PC-9 (cell line): ENCODE measurements around the gene BAIAP2L2. TPM values are rescaled to one million over a fixed set of nuclear protein-coding genes. Genes with fewer than 3 reads are reported as not detected.

Source experiments
- BruUV-seq: library from RNA; stranded (reverse); fragments of 400-500 nt; replicated peaks from 2 replicates; lab custom pipeline; 2021; lab: Mats Ljungman, UMichigan
- CTCF ChIA-PET: fragments of 300-600 bp; sonication (Branson Sonifier 250); formaldehyde crosslinking; loops from one replicate; lab custom pipeline; 2022; ENCODE audit warnings: antibody characterized with exemption; lab: Charles Lee
- POLR2A ChIA-PET: fragments of 300-600 bp; sonication (Branson Sonifier 250); formaldehyde crosslinking; loops from one replicate; lab custom pipeline; 2022; ENCODE audit warnings: antibody characterized with exemption; ENCODE audit not compliant: unreplicated experiment; lab: Charles Lee
- DNase-seq, 2 experiments: peaks; one replicate each; pipeline versions ENCODE4 v3.0.0 to v3.0.0-alpha.2; 2015 to 2022; ENCODE audit warnings: mixed read lengths in 1 of 2
- H2AFZ ChIP-seq: fragments of 200-600 bp; sonication (generic); 2 replicates; pipeline ENCODE4 v1.8.1; 2017; ENCODE audit warnings: antibody characterized with exemption
- H3F3A ChIP-seq: fragments of 200-600 bp; sonication (generic); 2 replicates; pipeline ENCODE4 v1.8.1; 2017; ENCODE audit warnings: antibody characterized with exemption, mild to moderate bottlenecking, low read depth; ENCODE audit not compliant: insufficient read depth
- H3K27ac ChIP-seq: fragments of 200-600 bp; sonication (generic); 2 replicates; pipeline ENCODE4 v1.6.1; 2016; ENCODE audit warnings: mixed run types
- H3K27me3 ChIP-seq: fragments of 200-600 bp; sonication (generic); 2 replicates; pipeline ENCODE4 v1.6.1; 2016; ENCODE audit warnings: low read depth, mixed run types; ENCODE audit not compliant: insufficient read depth
- H3K36me3 ChIP-seq: fragments of 200-600 bp; sonication (generic); 2 replicates; pipeline ENCODE4 v1.6.1; 2016; ENCODE audit warnings: low read depth, mixed run types
- H3K4me1 ChIP-seq: fragments of 200-600 bp; sonication (generic); replicated peaks from 2 replicates; pipeline ENCODE4 v1.6.1; 2016; ENCODE audit warnings: mixed run types; ENCODE audit not compliant: insufficient read depth
- H3K4me2 ChIP-seq: fragments of 200-600 bp; sonication (generic); 2 replicates; pipeline ENCODE4 v1.6.1; 2017; ENCODE audit warnings: mixed run types
- H3K4me3 ChIP-seq: fragments of 200-600 bp; sonication (generic); 2 replicates; pipeline ENCODE4 v1.6.1; 2016; ENCODE audit warnings: mixed run types
- H3K79me2 ChIP-seq: fragments of 200-600 bp; sonication (generic); 2 replicates; pipeline ENCODE4 v1.6.1; 2017; ENCODE audit warnings: low read depth, mixed run types
- H3K9me2 ChIP-seq: fragments of 200-600 bp; sonication (generic); 2 replicates; pipeline ENCODE4 v1.8.1; 2017; ENCODE audit warnings: mild to moderate bottlenecking; ENCODE audit not compliant: insufficient read depth
- H3K9me3 ChIP-seq: fragments of 200-600 bp; sonication (generic); 2 replicates; pipeline ENCODE4 v1.8.1; 2016; ENCODE audit warnings: low read depth; ENCODE audit not compliant: insufficient read depth
- H4K20me1 ChIP-seq: fragments of 200-600 bp; sonication (generic); 2 replicates; pipeline ENCODE4 v1.8.1; 2017; ENCODE audit not compliant: insufficient read depth
- EZH2 ChIP-seq: fragments of 200-600 bp; sonication (generic); IDR thresholded peaks from 2 replicates; pipeline ENCODE4 v1.8.0; 2017; ENCODE audit warnings: antibody characterized with exemption, low read depth
- intact Hi-C: fragments of 100-400 bp; cut with micrococcal nuclease; formaldehyde crosslinking; loops from one replicate; pipeline ENCODE4 v1.10.0; 2022; ENCODE audit not compliant: unreplicated experiment
- total RNA-seq: library from RNA; stranded (reverse); gene quantifications from 2 replicates; pipeline ENCODE4 v1.2.3, GENCODE V29; 2021
- TF ChIP-seq, protein P1 (sequence below): fragments of 200-600 bp; sonication (generic); conservative IDR thresholded peaks from 2 replicates; pipeline ENCODE4 v1.6.1; 2017; ENCODE audit warnings: mixed run types, antibody characterized with exemption, mild to moderate bottlenecking, moderate library complexity

The BAIAP2L2 gene
- total RNA-seq, 1 experiment from 2014 or later = 7.1 TPM

GRCh38 chr22:38056969-38057891, 53.3 kb downstream of the BAIAP2L2 start, which contains the start of gene PICK1:
Gene PICK1 (plus strand): TSS chr22:38057404. CDS start chr22:38057810, 406 bp downstream.
- CTCF ChIA-PET = interaction anchor here (0.6 kb wide), 1 partner anchor 686 kb away, joined by 12 read pairs; no protein-coding TSS in a partner anchor
- Histone ChIP-seq H3K4me1 (peaks cover 7% of the 10 kb centered on the region), H4K20me1 (no peaks in the 10 kb centered on the region), H3K4me2 (peak within 1 kb of the TSS; percentile 96), H3K9me3 (no peaks in the 10 kb centered on the region), H3F3A (peaks cover 41% of the 10 kb centered on the region; the same call in 1 of the 2 replicates), H3K36me3 (no peaks in the 10 kb centered on the region), H3K9me2 (no peaks in the 10 kb centered on the region), H2AFZ (peak within 1 kb of the TSS; percentile 85), H3K4me3 (peak within 1 kb of the TSS; percentile 77), H3K27me3 (no peaks in the 10 kb centered on the region), H3K27ac (peak within 1 kb of the TSS; percentile 86), H3K79me2 (peaks cover 14% of the 10 kb centered on the region)
- TSS peak; percentile 97 for BruUV-seq
- peak; percentile 87 to 88 for DNase-seq
- intact Hi-C loops = loop anchor here (10.0 kb wide), 4 partner anchors 148 to 1078 kb away; partner anchors contain the start of genes DDX17, MAFF and SUN2
- POLR2A ChIA-PET = interaction anchor here (0.6 to 0.7 kb wide), 5 partner anchors 75 to 1516 kb away, joined by 3 to 8 read pairs (median 3); no protein-coding TSS in a partner anchor
- TF ChIP-seq EZH2 = no peak
- TF ChIP-seq, protein P1, sequence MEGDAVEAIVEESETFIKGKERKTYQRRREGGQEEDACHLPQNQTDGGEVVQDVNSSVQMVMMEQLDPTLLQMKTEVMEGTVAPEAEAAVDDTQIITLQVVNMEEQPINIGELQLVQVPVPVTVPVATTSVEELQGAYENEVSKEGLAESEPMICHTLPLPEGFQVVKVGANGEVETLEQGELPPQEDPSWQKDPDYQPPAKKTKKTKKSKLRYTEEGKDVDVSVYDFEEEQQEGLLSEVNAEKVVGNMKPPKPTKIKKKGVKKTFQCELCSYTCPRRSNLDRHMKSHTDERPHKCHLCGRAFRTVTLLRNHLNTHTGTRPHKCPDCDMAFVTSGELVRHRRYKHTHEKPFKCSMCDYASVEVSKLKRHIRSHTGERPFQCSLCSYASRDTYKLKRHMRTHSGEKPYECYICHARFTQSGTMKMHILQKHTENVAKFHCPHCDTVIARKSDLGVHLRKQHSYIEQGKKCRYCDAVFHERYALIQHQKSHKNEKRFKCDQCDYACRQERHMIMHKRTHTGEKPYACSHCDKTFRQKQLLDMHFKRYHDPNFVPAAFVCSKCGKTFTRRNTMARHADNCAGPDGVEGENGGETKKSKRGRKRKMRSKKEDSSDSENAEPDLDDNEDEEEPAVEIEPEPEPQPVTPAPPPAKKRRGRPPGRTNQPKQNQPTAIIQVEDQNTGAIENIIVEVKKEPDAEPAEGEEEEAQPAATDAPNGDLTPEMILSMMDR = no peak

GRCh38 chr22:38051900-38052862, 58.3 kb downstream of the BAIAP2L2 start:
- H3K4me2 ChIP-seq = peak overlapping the region; percentile 44
- TF ChIP-seq, protein P1 = peak; percentile 97
- no peak for TF ChIP-seq EZH2
- no peaks in the 10 kb centered on the region for H3K27me3 ChIP-seq
- no peaks in the 10 kb centered on the region for H3K9me3 ChIP-seq
- no peak overlapping the region for H3K4me3 ChIP-seq
- DNase-seq = peak; percentile 70 to 85
- BruUV-seq = no TSS peak
- H3F3A ChIP-seq = peaks cover 30% of the 10 kb centered on the region
- H3K4me1 ChIP-seq = no peaks in the 10 kb centered on the region
- no peaks in the 10 kb centered on the region for H3K9me2 ChIP-seq
- H3K36me3 ChIP-seq = no peaks in the 10 kb centered on the region
- CTCF ChIA-PET = interaction anchor here (0.6 to 1.3 kb wide), 15 partner anchors 10 to 714 kb away, joined by 3 to 11 read pairs (median 4); partner anchors contain the start of genes C22orf23, MAFF, POLR2F and TOMM22
- no peak overlapping the region for H2AFZ ChIP-seq
- intact Hi-C loops = loop anchor here (1.0 to 10.0 kb wide), 7 partner anchors 153 to 1083 kb away; partner anchors contain the start of genes CBX6, DDX17, MAFF and SUN2
- H3K27ac ChIP-seq = no peak overlapping the region
- H3K79me2 ChIP-seq = no peaks in the 10 kb centered on the region
- POLR2A ChIA-PET = interaction anchor here (0.5 to 0.6 kb wide), 3 partner anchors 225 to 644 kb away, joined by 9 to 17 read pairs (median 10); no protein-coding TSS in a partner anchor
- H4K20me1 ChIP-seq = no peaks in the 10 kb centered on the region
